K562 treated with DMSO at 1 percent for 24 hours (cell line): Measurements from ENCODE around the gene ACSM4. TPM values are rescaled to one million over a fixed set of nuclear protein-coding genes. Genes with fewer than 3 reads are reported as not detected.

Source experiments
- total RNA-seq: library from RNA; unstranded; fragments of 300-600 nt; gene quantifications from 2 replicates; pipeline ENCODE4 v1.2.3, GENCODE V29; 2022; ENCODE audit warnings: low read depth; ENCODE audit not compliant: insufficient read depth

Gene ACSM4
- total RNA-seq, result not detected in 2 replicates

GRCh38 chr12:7303772-7304171 is at the start of gene ACSM4:
Gene ACSM4, plus strand, starts transcription at chr12:7304072. Its CDS starts 260 bp downstream, at chr12:7304332.

Other genes with a start within 250 kb of the ACSM4 start
- gene C1S, start 243.4 kb upstream of the ACSM4 start, total RNA-seq, result 1.6 and 2.9 TPM in 2 replicates
- 2.5 and 3.7 TPM in 2 replicates for gene C1R, start 211.6 kb upstream of the ACSM4 start, total RNA-seq
- 17.1 and 24.0 TPM in 2 replicates for gene C1RL, start 194.9 kb upstream of the ACSM4 start, total RNA-seq
- gene RBP5, start 175.2 kb upstream of the ACSM4 start, total RNA-seq, result 4.4 and 5.5 TPM in 2 replicates
- 19.2 and 26.5 TPM in 2 replicates for gene CLSTN3, start 173.7 kb upstream of the ACSM4 start, total RNA-seq
- gene PEX5, start 114.4 kb upstream of the ACSM4 start, total RNA-seq, result 21.2 and 22.0 TPM in 2 replicates
- 0.79 and 3.8 TPM in 2 replicates for gene CD163L1, start 140.1 kb downstream of the ACSM4 start, total RNA-seq
- not detected in 2 replicates for gene CD163, start 199.7 kb downstream of the ACSM4 start, total RNA-seq